H9 (cell line): ENCODE data around the gene NUP62CL. TPM values are rescaled to one million over a fixed set of nuclear protein-coding genes. Genes with fewer than 3 reads are reported as not detected.

ENCODE experiments used
- DNase-seq: peaks from one replicate; pipeline ENCODE4 v3.0.0-alpha.2; 2017
- H2AFZ ChIP-seq: one replicate; pipeline ENCODE4 v1.6.1; 2013; ENCODE audit warnings: mild to moderate bottlenecking, low read length, control low read depth, moderate library complexity
- H2AK5ac ChIP-seq: 2 replicates; pipeline ENCODE4 v1.6.1; 2013; ENCODE audit warnings: low read length, control low read depth, mixed read lengths; ENCODE audit not compliant: insufficient read length
- H2BK120ac ChIP-seq: one replicate; pipeline ENCODE4 v1.6.1; 2013; ENCODE audit warnings: low read depth, mild to moderate bottlenecking, low read length, control low read depth, inconsistent platforms; ENCODE audit not compliant: poor library complexity, severe bottlenecking
- H2BK12ac ChIP-seq: 2 replicates; pipeline ENCODE4 v1.6.1; 2013; ENCODE audit warnings: low read length, control low read depth, mixed read lengths, low read depth; ENCODE audit not compliant: insufficient read length
- H2BK15ac ChIP-seq: 2 replicates; pipeline ENCODE4 v1.6.1; 2013; ENCODE audit warnings: low read depth, low read length, control low read depth
- H2BK20ac ChIP-seq: one replicate; pipeline ENCODE4 v1.6.1; 2013; ENCODE audit warnings: low read depth, mild to moderate bottlenecking, low read length, control low read depth, inconsistent platforms; ENCODE audit not compliant: poor library complexity, severe bottlenecking
- H2BK5ac ChIP-seq: 2 replicates; pipeline ENCODE4 v1.6.1; 2013; ENCODE audit warnings: low read length, control low read depth, mixed read lengths; ENCODE audit not compliant: insufficient read length
- H3K14ac ChIP-seq: 2 replicates; pipeline ENCODE4 v1.6.1; 2013; ENCODE audit warnings: low read length, control low read depth; ENCODE audit not compliant: insufficient read depth
- H3K18ac ChIP-seq: 2 replicates; pipeline ENCODE4 v1.6.1; 2013; ENCODE audit warnings: low read depth, mild to moderate bottlenecking, mixed read lengths, low read length, control low read depth; ENCODE audit not compliant: insufficient read length
- H3K23ac ChIP-seq: 2 replicates; pipeline ENCODE4 v1.6.1; 2013; ENCODE audit warnings: low read length, control low read depth, mixed read lengths, low read depth; ENCODE audit not compliant: insufficient read length
- H3K23me2 ChIP-seq: 2 replicates; pipeline ENCODE4 v1.6.1; 2013; ENCODE audit warnings: low read depth, mild to moderate bottlenecking, mixed read lengths, low read length, control low read depth; ENCODE audit not compliant: insufficient read length, poor library complexity, severe bottlenecking
- H3K27ac ChIP-seq: 2 replicates; pipeline ENCODE4 v1.5.1; 2013; ENCODE audit warnings: low read length, control low read depth, mixed read lengths, low read depth; ENCODE audit not compliant: insufficient read length
- H3K27me3 ChIP-seq: 2 replicates; pipeline ENCODE4 v1.6.1; 2013; ENCODE audit warnings: low read length, control low read depth, inconsistent platforms; ENCODE audit not compliant: insufficient read depth
- H3K4ac ChIP-seq: 2 replicates; pipeline ENCODE4 v1.6.1; 2013; ENCODE audit warnings: low read depth, mild to moderate bottlenecking, control low read depth, inconsistent platforms, low read length, moderate library complexity
- H3K4me1 ChIP-seq: 2 replicates; pipeline ENCODE4 v1.6.1; 2013; ENCODE audit warnings: low read length, control low read depth, inconsistent platforms; ENCODE audit not compliant: insufficient read depth
- H3K4me2 ChIP-seq: 2 replicates; pipeline ENCODE4 v1.6.1; 2013; ENCODE audit warnings: low read length, control low read depth, mixed read lengths; ENCODE audit not compliant: insufficient read length, insufficient read depth
- H3K56ac ChIP-seq: 2 replicates; pipeline ENCODE4 v1.6.1; 2013; ENCODE audit warnings: low read depth, mild to moderate bottlenecking, mixed read lengths, low read length, control low read depth; ENCODE audit not compliant: insufficient read length
- H3K79me1 ChIP-seq: 2 replicates; pipeline ENCODE4 v1.6.1; 2013; ENCODE audit warnings: low read depth, mild to moderate bottlenecking, moderate library complexity, low read length, control low read depth, inconsistent platforms; ENCODE audit not compliant: insufficient read depth, poor library complexity, severe bottlenecking
- H3K79me2 ChIP-seq: 2 replicates; pipeline ENCODE4 v1.6.1; 2013; ENCODE audit warnings: low read length, control low read depth, inconsistent platforms; ENCODE audit not compliant: insufficient read depth
- H3K9ac ChIP-seq: 2 replicates; pipeline ENCODE4 v1.6.1; 2013; ENCODE audit warnings: low read length, control low read depth, mixed read lengths; ENCODE audit not compliant: insufficient read length; ENCODE audit errors: extremely low read depth
- H3K9me3 ChIP-seq: one replicate; pipeline ENCODE4 v1.6.1; 2013; ENCODE audit warnings: low read depth, low read length, inconsistent platforms; ENCODE audit not compliant: control insufficient read depth
- H3T11ph ChIP-seq: one replicate; pipeline ENCODE4 v1.6.1; 2013; ENCODE audit warnings: mild to moderate bottlenecking, low read length, control low read depth, inconsistent platforms
- H4K20me1 ChIP-seq: one replicate; pipeline ENCODE4 v1.6.1; 2013; ENCODE audit not compliant: control insufficient read depth, insufficient read length, insufficient read depth
- H4K5ac ChIP-seq: 2 replicates; pipeline ENCODE4 v1.6.1; 2013; ENCODE audit warnings: low read depth, mild to moderate bottlenecking, mixed read lengths, low read length, control low read depth; ENCODE audit not compliant: insufficient read length
- H4K8ac ChIP-seq: replicated peaks from 2 replicates; pipeline ENCODE4 v1.6.1; 2013; ENCODE audit warnings: low read length, control low read depth, mixed read lengths, low read depth; ENCODE audit not compliant: insufficient read length
- H4K91ac ChIP-seq: 2 replicates; pipeline ENCODE4 v1.6.1; 2013; ENCODE audit warnings: low read depth, mild to moderate bottlenecking, moderate library complexity, mixed read lengths, low read length, control low read depth; ENCODE audit not compliant: insufficient read length
- H3K27ac Mint-ChIP-seq, 3 experiments: 2 replicates in 2 of 3; 3 replicates in 1 of 3; pipeline ENCODE4 v1.8.0; 2020 to 2021; ENCODE audit warnings: mixed read lengths in 3 of 3, mild to moderate bottlenecking in 1 of 3, moderate library complexity in 1 of 3
- H3K27me3 Mint-ChIP-seq: 2 replicates; pipeline ENCODE4 v1.8.0; 2021; ENCODE audit warnings: low read depth, mild to moderate bottlenecking, moderate library complexity, mixed read lengths
- H3K36me3 Mint-ChIP-seq, 3 experiments: 2 replicates in 2 of 3; 3 replicates in 1 of 3; pipeline ENCODE4 v1.8.0; 2020 to 2021; ENCODE audit warnings: low read depth in 3 of 3, mixed read lengths in 3 of 3; ENCODE audit not compliant: insufficient read depth in 1 of 3
- H3K4me1 Mint-ChIP-seq, 2 experiments: 2 replicates each; pipeline ENCODE4 v1.8.0; 2020; ENCODE audit warnings: mixed read lengths in 2 of 2
- H3K4me3 Mint-ChIP-seq, 2 experiments: 2 replicates in 1 of 2; 3 replicates in 1 of 2; pipeline ENCODE4 v1.8.0; 2020 to 2021; ENCODE audit warnings: mild to moderate bottlenecking in 2 of 2, mixed read lengths in 2 of 2, moderate library complexity in 1 of 2
- H3K9me3 Mint-ChIP-seq, 2 experiments: 2 replicates in 1 of 2; 3 replicates in 1 of 2; pipeline ENCODE4 v1.8.0; 2020; ENCODE audit warnings: mild to moderate bottlenecking in 2 of 2, mixed read lengths in 2 of 2, moderate library complexity in 1 of 2
- CTCF ChIP-seq: fragments of 200-600 bp; sonication (generic); conservative IDR thresholded peaks from 3 replicates; pipeline ENCODE4 v1.8.0; 2021; ENCODE audit warnings: antibody characterized with exemption, mild to moderate bottlenecking
- WGBS: extraction: QIAGEN DNeasy Blood & Tissue Kit; methylation state at CpG from one replicate; pipeline ENCODE4 v1.1.7; 2013; ENCODE audit warnings: missing lambda C conversion rate, low lambda C conversion rate, mixed read lengths; ENCODE audit not compliant: insufficient read length; ENCODE audit errors: extremely low coverage; 5-methylcytosine and 5-hydroxymethylcytosine counted together
- total RNA-seq: library from RNA; stranded (reverse); gene quantifications from 2 replicates; pipeline ENCODE4 v1.2.1, GENCODE V29; 2021

Gene NUP62CL
- total RNA-seq, 1 experiment from 2014 or later = 3.9 TPM

GRCh38 chrX:107119283-107119682 lies 87.0 kb downstream of the NUP62CL start:
- peaks cover 24 to 30% (median 27%) of the 10 kb centered on the region in 3 experiments for H3K36me3 Mint-ChIP-seq
- Histone ChIP-seq H3K4me2 (no peak overlapping the region), H3K14ac (no peak overlapping the region), H3K9me3 (no peaks in the 10 kb centered on the region), H3K79me1 (no peaks in the 10 kb centered on the region), H4K8ac (no peak overlapping the region), H3K18ac (no peak overlapping the region), H3K56ac (no peak overlapping the region), H3K79me2 (no peaks in the 10 kb centered on the region), H3K27ac (no peak overlapping the region), H3K4me1 (no peaks in the 10 kb centered on the region), H2BK20ac (no peak overlapping the region), H4K5ac (no peak overlapping the region), H2BK12ac (no peak overlapping the region), H4K91ac (no peak overlapping the region), H3K9ac (no peak overlapping the region), H3K23me2 (no peaks in the 10 kb centered on the region), H3K23ac (no peak overlapping the region), H3K27me3 (no peaks in the 10 kb centered on the region), H2AK5ac (no peak overlapping the region), H4K20me1 (no peaks in the 10 kb centered on the region), H2BK5ac (no peak overlapping the region), H2AFZ (no peak overlapping the region), H3K4ac (no peak overlapping the region), H2BK120ac (no peak overlapping the region), H3T11ph (no peak overlapping the region), H2BK15ac (no peak overlapping the region)
- DNase-seq = no peak
- peaks cover 0 to 34% of the 10 kb centered on the region in 2 experiments; a peak in 3 of 5 replicates for H3K9me3 Mint-ChIP-seq
- peak overlapping the region in 1 of 2 experiments; percentile 100; a peak in 2 of 5 replicates for H3K4me3 Mint-ChIP-seq
- WGBS = no CpG with 5 or more reads among the region's 1 CpG
- peaks cover 3 to 13% of the 10 kb centered on the region in 2 experiments; a peak in 3 of 4 replicates for H3K4me1 Mint-ChIP-seq
- no peaks in the 10 kb centered on the region for H3K27me3 Mint-ChIP-seq
- no peak for TF ChIP-seq CTCF
- H3K27ac Mint-ChIP-seq = no peak overlapping the region
